ENCODE results near the gene CPO. TPM values are rescaled to one million over a fixed set of nuclear protein-coding genes. Genes with fewer than 3 reads are reported as not detected.

CPO gene
- 0.07 to 0.36 TPM (median 0.25 TPM) in 3 replicates for polyA plus RNA-seq
- not detected for polyA plus RNA-seq (2011; ENCODE audit: low read depth)
- not detected in 2 replicates for polyA plus RNA-seq (2011; cell fraction: cytosol; rRNA removed)
- polyA plus RNA-seq (2011; cell fraction: nucleus; rRNA removed): 0.71 and 1.2 TPM in 2 replicates
- not detected in 2 replicates for polyA plus RNA-seq (2012; ENCODE audit: low replicate concordance)
- 0.61 TPM in 1 of 3 replicates, not detected in the others for polyA minus RNA-seq
- polyA minus RNA-seq (2011; cell fraction: cytosol; rRNA and poly(A)+ RNA removed): not detected
- polyA minus RNA-seq (2011; cell fraction: nucleus; rRNA and poly(A)+ RNA removed): 0.54 TPM in 1 of 2 replicates, not detected in the other

- dilution Hi-C loops (cut with MboI; ENCODE audit: extremely low pct_ligation_motif_present, low sequenced_read_pairs): no loop called here
- FAIRE-seq: no peak
- H3K27me3 ChIP-seq (ENCODE audit: control insufficient read depth, extremely low read depth, insufficient read depth, low read length): no peaks in the 10 kb centered on the region
- no peaks in the 10 kb centered on the region for H3K9me3 ChIP-seq (ENCODE audit: control insufficient read depth, low read depth, low read length)
- no peaks in the 10 kb centered on the region for H4K20me1 ChIP-seq (ENCODE audit: control insufficient read depth, extremely low read depth, insufficient read depth, low read length)
- H3K9me1 ChIP-seq (ENCODE audit: control insufficient read depth, extremely low read depth, insufficient read depth, low read length): no peaks in the 10 kb centered on the region
- no peaks in the 10 kb centered on the region for H3K79me2 ChIP-seq (ENCODE audit: control insufficient read depth, insufficient read depth, low read length)
- no peak within 1 kb of the TSS for H3K4me2 ChIP-seq (ENCODE audit: control insufficient read depth, extremely low read depth, insufficient read depth, low read depth, low read length)
- H3K27ac ChIP-seq (ENCODE audit: control insufficient read depth, insufficient read depth, low read length): no peak within 1 kb of the TSS
- H3K36me3 ChIP-seq (ENCODE audit: control insufficient read depth in 2 of 2, extremely low read depth in 1 of 2, insufficient read depth in 2 of 2, low read length in 2 of 2): no peaks in the 10 kb centered on the region
- TF ChIP-seq CTCF (optimal IDR thresholded peaks at IDR 0.05 in 1 of 3, IDR thresholded peaks at IDR 0.05 in 1 of 3, conservative IDR thresholded peaks at IDR 0.05 in 1 of 3; ENCODE audit: extremely low read depth in 1 of 3, insufficient read depth in 2 of 3, low read length in 3 of 3) (no peak), EZH2 (IDR thresholded peaks at IDR 0.05; ENCODE audit: low read length) (no peak)
- H3K4me1 ChIP-seq (ENCODE audit: control insufficient read depth, extremely low read depth, insufficient read depth, low read length): no peaks in the 10 kb centered on the region
- no peak within 1 kb of the TSS for H3K9ac ChIP-seq (ENCODE audit: control insufficient read depth, extremely low read depth, insufficient read depth, low read length)
- DNase-seq (ENCODE audit: low read depth, low spot score): no peak
- no peak within 1 kb of the TSS for H3K4me3 ChIP-seq (ENCODE audit: control insufficient read depth in 2 of 3, extremely low read depth in 1 of 3, insufficient read depth in 2 of 3, low read depth in 1 of 3, low read length in 3 of 3)
- H2AFZ ChIP-seq (ENCODE audit: control insufficient read depth, low read length): no peak within 1 kb of the TSS
Observed at GRCh38 chr2:206939340-206939739, at the start of gene CPO. Gene CPO, plus strand, starts transcription at chr2:206939518. Its CDS starts 82 bp downstream, at chr2:206939600.

GRCh38 chr2:206890179-206890578 lies 49.1 kb upstream of the CPO start:
- FAIRE-seq: no peak
- H2AFZ ChIP-seq (ENCODE audit: control insufficient read depth, low read length): no peak overlapping the region
- no peaks in the 10 kb centered on the region for H3K9me3 ChIP-seq (ENCODE audit: control insufficient read depth, low read depth, low read length)
- dilution Hi-C loops (cut with MboI; ENCODE audit: extremely low pct_ligation_motif_present, low sequenced_read_pairs): no loop called here
- no peaks in the 10 kb centered on the region for H3K79me2 ChIP-seq (ENCODE audit: control insufficient read depth, insufficient read depth, low read length)
- H3K27me3 ChIP-seq (ENCODE audit: control insufficient read depth, extremely low read depth, insufficient read depth, low read length): no peaks in the 10 kb centered on the region
- no peaks in the 10 kb centered on the region for H3K36me3 ChIP-seq (ENCODE audit: control insufficient read depth in 2 of 2, extremely low read depth in 1 of 2, insufficient read depth in 2 of 2, low read length in 2 of 2)
- DNase-seq (ENCODE audit: low read depth, low spot score): no peak
- no peaks in the 10 kb centered on the region for H4K20me1 ChIP-seq (ENCODE audit: control insufficient read depth, extremely low read depth, insufficient read depth, low read length)
- H3K27ac ChIP-seq (ENCODE audit: control insufficient read depth, insufficient read depth, low read length): no peak overlapping the region
- TF ChIP-seq EZH2 (IDR thresholded peaks at IDR 0.05; ENCODE audit: low read length): no peak
- no peak for TF ChIP-seq CTCF (optimal IDR thresholded peaks at IDR 0.05 in 1 of 3, IDR thresholded peaks at IDR 0.05 in 1 of 3, conservative IDR thresholded peaks at IDR 0.05 in 1 of 3; ENCODE audit: extremely low read depth in 1 of 3, insufficient read depth in 2 of 3, low read length in 3 of 3)
- H3K9ac ChIP-seq (ENCODE audit: control insufficient read depth, extremely low read depth, insufficient read depth, low read length): no peak overlapping the region
- H3K4me3 ChIP-seq (ENCODE audit: control insufficient read depth in 2 of 3, extremely low read depth in 1 of 3, insufficient read depth in 2 of 3, low read depth in 1 of 3, low read length in 3 of 3): no peak overlapping the region
- H3K9me1 ChIP-seq (ENCODE audit: control insufficient read depth, extremely low read depth, insufficient read depth, low read length): no peaks in the 10 kb centered on the region
- H3K4me1 ChIP-seq (ENCODE audit: control insufficient read depth, extremely low read depth, insufficient read depth, low read length): no peaks in the 10 kb centered on the region
- no peak overlapping the region for H3K4me2 ChIP-seq (ENCODE audit: control insufficient read depth, extremely low read depth, insufficient read depth, low read depth, low read length)
